NT2/D1 (cell line): ENCODE results near the gene FLNB.

Experiments used
- DNase-seq: peaks from one replicate; pipeline ENCODE4 v3.0.0-alpha.2; 2011; ENCODE audit warnings: low read depth, low spot score
- H3K27me3 ChIP-seq: 2 replicates; pipeline ENCODE4 v1.6.0; 2011; ENCODE audit warnings: mild to moderate bottlenecking; ENCODE audit not compliant: insufficient read length, insufficient read depth
- H3K36me3 ChIP-seq: 2 replicates; pipeline ENCODE4 v1.6.1; 2011; ENCODE audit warnings: mild to moderate bottlenecking, low read length, mixed read lengths; ENCODE audit not compliant: insufficient read depth, insufficient read length
- H3K4me1 ChIP-seq: 2 replicates; pipeline ENCODE4 v1.5.1; 2011; ENCODE audit not compliant: insufficient read depth, insufficient read length
- H3K4me3 ChIP-seq: 2 replicates; pipeline ENCODE4 v1.5.1; 2011; ENCODE audit warnings: low read depth; ENCODE audit not compliant: insufficient read length
- H3K9ac ChIP-seq: 2 replicates; pipeline ENCODE4 v1.6.0; 2011; ENCODE audit warnings: low read depth; ENCODE audit not compliant: insufficient read length
- H3K9me3 ChIP-seq: 2 replicates; pipeline ENCODE4 v1.5.1; 2011; ENCODE audit warnings: mild to moderate bottlenecking, low read length; ENCODE audit not compliant: insufficient read depth
- SUZ12 ChIP-seq: IDR thresholded peaks from 2 replicates; pipeline ENCODE4 v1.6.1; 2011; ENCODE audit not compliant: insufficient read length, insufficient read depth; ENCODE audit errors: extremely low read depth
- YY1 ChIP-seq: IDR thresholded peaks from 2 replicates; pipeline ENCODE4 v1.6.1; 2011; ENCODE audit not compliant: insufficient read length, insufficient read depth
- ZNF274 ChIP-seq: IDR thresholded peaks from 2 replicates; pipeline ENCODE4 v1.6.1; 2011; ENCODE audit warnings: mild to moderate bottlenecking, low read depth, low read length

Gene FLNB

DNA sequence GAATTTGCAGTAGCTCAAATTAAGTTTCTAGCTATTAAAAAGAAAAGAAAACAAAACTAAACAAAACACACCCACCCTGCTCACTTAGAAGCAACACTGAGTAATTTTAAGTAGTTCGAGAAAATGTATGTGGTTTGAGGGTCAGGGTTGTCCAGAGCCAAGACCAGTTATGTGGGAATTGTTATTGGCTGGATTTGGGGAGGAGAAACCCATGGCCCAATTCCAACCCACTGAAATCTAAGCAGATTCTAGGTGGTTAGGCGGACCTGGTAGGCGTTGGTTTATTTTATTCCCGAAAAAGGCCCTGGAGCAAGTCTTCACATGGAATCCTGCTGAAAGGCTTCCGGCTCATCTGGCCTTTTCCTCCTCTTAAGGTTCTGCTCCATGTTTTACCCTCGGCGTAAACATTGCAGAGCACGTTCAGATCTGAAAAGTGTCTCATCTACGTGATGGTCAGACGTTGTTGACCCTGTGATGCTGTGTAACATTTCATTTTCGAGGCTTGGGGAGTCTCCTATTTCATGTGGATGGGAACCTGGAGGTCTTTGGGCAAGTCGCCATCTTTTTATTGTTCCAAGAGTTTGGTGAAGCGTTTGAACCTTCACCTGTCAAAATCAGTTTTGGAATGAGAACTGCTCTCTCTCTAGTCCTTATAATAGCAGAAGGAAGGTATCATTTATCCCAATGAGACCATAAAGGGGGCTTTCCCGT lies 64.0 kb downstream of the FLNB start:
- DNase-seq, result no peak
- no peaks in the 10 kb centered on the region for H3K9me3 ChIP-seq

DNA sequence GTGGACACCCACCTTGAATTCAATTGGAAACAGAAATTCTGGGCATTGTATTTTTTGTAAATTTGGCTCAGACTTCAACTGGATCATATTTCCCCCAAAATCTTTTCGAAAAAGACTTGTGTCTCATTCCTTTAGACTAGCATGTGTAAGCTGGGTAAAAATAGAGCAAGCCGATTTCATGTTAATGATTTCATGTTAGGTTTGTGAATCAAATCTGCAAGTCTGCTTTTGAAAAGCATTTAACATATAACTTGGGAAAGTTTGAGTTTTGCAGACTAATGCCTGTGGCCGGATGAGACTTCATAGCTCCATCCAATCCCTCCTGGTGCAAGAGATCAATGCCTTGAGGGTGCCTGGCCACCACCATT lies 64.5 kb downstream of the FLNB start:
- Histone ChIP-seq H3K27me3 (no peaks in the 10 kb centered on the region), H3K4me3 (no peak overlapping the region), H3K9me3 (no peaks in the 10 kb centered on the region), H3K36me3 (peaks cover 29% of the 10 kb centered on the region), H3K9ac (no peak overlapping the region), H3K4me1 (peaks cover 10% of the 10 kb centered on the region)
- no peak for TF ChIP-seq YY1
- no peak for TF ChIP-seq ZNF274
- TF ChIP-seq SUZ12, result no peak
- no peak for DNase-seq

More for the DNA sequence above, 64.0 kb downstream of the FLNB start:
- Histone ChIP-seq H3K4me1 (peaks cover 10% of the 10 kb centered on the region), H3K9ac (no peak overlapping the region), H3K4me3 (no peak overlapping the region), H3K36me3 (peaks cover 23% of the 10 kb centered on the region), H3K27me3 (no peaks in the 10 kb centered on the region)
- TF ChIP-seq ZNF274 (no peak), SUZ12 (no peak), YY1 (no peak)

DNA sequence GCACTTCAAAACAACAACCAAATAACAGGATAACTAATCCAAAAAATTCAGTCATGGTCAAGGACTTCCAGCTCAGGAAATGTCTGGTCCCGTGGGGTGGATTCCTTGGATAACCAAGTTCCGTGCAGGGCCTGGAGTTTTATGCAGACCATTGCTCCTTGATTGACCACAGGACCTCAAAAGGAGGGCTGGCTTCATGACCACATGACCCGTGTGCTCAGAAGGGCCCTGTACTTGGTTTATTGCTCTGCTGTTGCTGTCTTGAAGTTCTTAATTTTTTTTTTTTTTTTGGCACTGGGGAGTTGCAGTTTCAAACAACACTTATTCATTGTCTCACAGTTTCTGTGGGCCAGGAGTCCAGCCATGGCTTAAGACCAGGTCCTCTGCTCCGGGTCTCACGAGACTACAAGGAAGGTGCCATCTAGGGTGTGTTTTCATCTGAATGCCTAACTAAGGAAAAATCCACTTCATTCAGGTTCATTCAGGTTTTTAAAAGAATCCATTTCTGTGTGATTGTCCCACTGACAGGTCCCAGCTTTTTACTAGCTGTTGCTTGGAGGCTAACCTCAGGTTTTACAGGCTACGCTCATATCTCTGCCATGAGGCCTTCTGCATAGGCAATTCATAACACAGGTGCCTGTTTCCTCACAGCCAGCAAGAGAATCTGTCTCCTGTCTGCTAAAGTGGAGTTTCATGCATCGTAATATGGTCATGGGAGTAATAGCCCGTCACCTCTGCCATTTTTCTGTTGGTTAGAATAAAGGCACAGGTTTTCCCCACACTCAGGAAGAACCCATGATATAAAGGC lies 65.3 kb downstream of the FLNB start:
- H3K9ac ChIP-seq, result no peak overlapping the region

GRCh38 chr3:58074116-58074715 lies 66.0 kb downstream of the FLNB start:
- DNase-seq, result no peak
- no peak overlapping the region for H3K4me3 ChIP-seq
- peaks cover 2% of the 10 kb centered on the region for H3K4me1 ChIP-seq
- H3K27me3 ChIP-seq, result no peaks in the 10 kb centered on the region
- H3K9ac ChIP-seq, result no peak overlapping the region
- peaks cover 42% of the 10 kb centered on the region for H3K36me3 ChIP-seq
- TF ChIP-seq SUZ12, result no peak
- no peak for TF ChIP-seq YY1
- TF ChIP-seq ZNF274, result no peak
- H3K9me3 ChIP-seq, result no peaks in the 10 kb centered on the region

More for the DNA sequence above, 65.3 kb downstream of the FLNB start:
- TF ChIP-seq ZNF274, result no peak
- TF ChIP-seq SUZ12, result no peak
- TF ChIP-seq YY1, result no peak
- DNase-seq, result no peak
- Histone ChIP-seq H3K9me3 (no peaks in the 10 kb centered on the region), H3K4me3 (no peak overlapping the region), H3K36me3 (peaks cover 36% of the 10 kb centered on the region), H3K4me1 (peaks cover 3% of the 10 kb centered on the region), H3K27me3 (no peaks in the 10 kb centered on the region)

DNA sequence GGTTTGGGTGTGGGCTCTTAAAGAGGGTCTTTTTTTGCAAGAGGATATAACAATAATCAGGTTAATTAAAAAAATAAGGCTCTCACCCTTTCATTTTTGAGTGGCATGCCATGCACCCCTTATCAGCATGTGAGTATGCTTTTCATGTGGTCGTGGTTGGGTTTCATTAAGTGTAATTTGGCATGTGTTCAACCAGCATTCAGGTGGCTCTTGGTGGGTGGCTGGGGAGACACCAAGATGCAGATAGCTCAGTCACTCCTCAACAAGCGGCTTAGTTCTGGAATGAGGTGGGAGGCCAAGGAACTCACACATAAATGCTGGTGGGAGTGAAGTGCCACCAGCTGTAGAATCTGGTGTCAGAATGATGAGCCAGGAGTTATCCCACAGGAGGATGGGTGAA lies 66.8 kb downstream of the FLNB start:
- Histone ChIP-seq H3K36me3 (peaks cover 49% of the 10 kb centered on the region), H3K4me3 (no peak overlapping the region), H3K9me3 (no peaks in the 10 kb centered on the region), H3K4me1 (peaks cover 2% of the 10 kb centered on the region), H3K9ac (no peak overlapping the region), H3K27me3 (no peaks in the 10 kb centered on the region)
- no peak for DNase-seq
- no peak for TF ChIP-seq SUZ12
- TF ChIP-seq YY1, result no peak
- no peak for TF ChIP-seq ZNF274

DNA sequence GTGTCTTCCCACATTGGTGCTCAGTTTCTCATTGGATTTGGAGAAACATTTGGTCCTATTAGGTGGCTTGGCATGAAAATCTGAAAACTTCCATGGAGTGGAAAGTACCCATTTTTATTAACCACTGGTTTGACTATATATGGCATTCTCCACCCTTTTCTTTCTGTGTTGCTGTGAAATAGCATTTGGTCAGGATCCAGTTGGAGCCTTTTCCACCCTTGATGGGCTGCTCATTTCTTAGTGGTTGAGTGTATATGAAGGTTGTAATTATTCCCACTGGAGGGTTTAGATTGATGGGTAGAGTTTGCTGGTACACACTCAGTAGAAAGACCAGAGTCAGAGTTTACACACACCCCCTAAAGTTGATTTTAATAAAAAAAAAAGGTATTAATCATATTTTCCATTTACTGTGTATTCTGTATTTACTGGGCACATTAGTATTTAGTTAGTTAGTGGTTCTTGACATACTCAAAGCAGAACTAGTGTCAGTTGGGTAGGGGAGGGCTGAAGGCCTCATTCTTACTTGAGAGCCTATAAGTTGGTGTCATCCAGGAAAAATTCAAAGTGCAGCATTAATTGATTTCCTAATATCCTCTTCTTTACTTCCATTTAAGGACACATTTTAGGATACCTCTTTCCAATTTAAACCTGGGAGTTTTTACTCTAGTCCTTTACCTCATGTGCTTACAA lies 69.5 kb downstream of the FLNB start:
- no peaks in the 10 kb centered on the region for H3K9me3 ChIP-seq
- H3K27me3 ChIP-seq, result no peaks in the 10 kb centered on the region
- TF ChIP-seq YY1, result no peak
- DNase-seq, result no peak
- no peak overlapping the region for H3K9ac ChIP-seq
- no peak overlapping the region for H3K4me3 ChIP-seq
- H3K4me1 ChIP-seq, result peaks cover 6% of the 10 kb centered on the region
- peaks cover 64% of the 10 kb centered on the region for H3K36me3 ChIP-seq

DNA sequence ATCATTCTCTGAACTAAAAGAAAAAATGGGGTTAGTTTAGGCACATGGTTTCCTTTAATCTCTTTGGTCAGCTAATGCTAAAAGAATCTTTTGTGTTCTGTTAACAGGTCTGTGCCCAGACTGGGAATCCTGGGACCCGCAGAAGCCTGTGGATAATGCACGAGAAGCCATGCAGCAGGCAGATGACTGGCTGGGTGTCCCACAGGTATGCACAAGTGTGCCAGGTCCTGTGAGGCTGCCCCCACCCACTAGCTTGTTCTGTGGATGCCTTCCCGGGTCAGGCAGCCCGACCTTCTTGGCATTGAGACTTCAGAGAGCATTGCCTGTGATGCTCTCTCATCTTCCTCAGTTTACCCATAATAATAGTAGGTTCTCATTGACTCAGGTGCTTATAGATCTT lies 70.4 kb downstream of the FLNB start:
- no peak for TF ChIP-seq ZNF274
- no peak for TF ChIP-seq SUZ12
- TF ChIP-seq YY1, result no peak
- H3K4me3 ChIP-seq, result no peak overlapping the region
- H3K9ac ChIP-seq, result no peak overlapping the region
- DNase-seq, result no peak
- H3K27me3 ChIP-seq, result no peaks in the 10 kb centered on the region
- peaks cover 68% of the 10 kb centered on the region for H3K36me3 ChIP-seq
- H3K9me3 ChIP-seq, result no peaks in the 10 kb centered on the region
- peaks cover 6% of the 10 kb centered on the region for H3K4me1 ChIP-seq
